ENCODE data around the gene CAPN12. TPM values are rescaled to one million over a fixed set of nuclear protein-coding genes. Genes with fewer than 3 reads are reported as not detected.

Gene CAPN12
- total RNA-seq, 1 experiment from 2014 or later, result not detected

DNA sequence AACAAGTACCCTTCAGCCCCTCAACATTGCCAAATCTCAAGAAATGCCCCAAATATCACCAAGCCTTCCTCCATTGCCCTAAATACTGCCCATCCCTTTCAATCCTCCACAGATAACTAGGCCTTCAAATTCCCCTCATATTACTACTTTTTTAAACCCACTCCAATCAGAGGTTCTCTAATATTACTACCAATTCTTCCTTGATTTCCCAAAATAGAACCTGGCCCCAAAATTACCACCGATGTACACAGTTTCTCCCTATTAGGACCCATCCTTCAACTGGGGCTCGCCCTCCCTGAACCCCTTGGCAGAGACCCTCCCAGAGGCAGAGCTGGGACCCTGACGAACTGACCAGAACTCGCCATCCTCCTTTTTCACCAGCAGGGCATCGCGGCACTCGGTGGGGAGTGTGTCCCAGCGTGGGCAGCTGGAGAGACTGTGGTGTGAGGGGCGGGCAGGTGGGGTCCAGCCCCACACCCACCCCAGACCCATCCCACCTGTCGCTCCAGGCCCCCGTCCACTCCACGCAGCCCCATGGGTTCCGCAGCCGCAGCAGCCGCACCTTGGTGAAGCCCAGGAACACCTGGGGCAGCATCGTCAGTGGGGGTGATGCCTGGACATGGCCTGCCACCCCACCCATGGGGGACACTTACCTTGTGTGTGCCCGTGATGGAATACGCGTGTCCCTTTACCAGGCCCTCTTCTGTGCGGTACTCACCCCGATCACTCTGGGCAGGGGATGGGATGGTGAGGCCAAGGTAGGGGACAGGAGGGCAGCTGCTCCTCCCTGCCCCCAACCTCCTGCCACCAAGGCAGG lies 6.1 kb downstream of the CAPN12 start:
- no peak overlapping the region for H3K27ac Mint-ChIP-seq (ENCODE audit: low read depth, unreplicated experiment)
- BruUV-seq (replicated peaks), result no TSS peak
- H3K4me1 Mint-ChIP-seq (ENCODE audit: insufficient read depth, unreplicated experiment), result peaks cover 10% of the 10 kb centered on the region
- H3K4me3 Mint-ChIP-seq (ENCODE audit: unreplicated experiment), result no peak overlapping the region
- no peaks in the 10 kb centered on the region for H3K27me3 Mint-ChIP-seq (ENCODE audit: insufficient read depth, unreplicated experiment)
- ChIA-PET CTCF (no interaction called here), POLR2A (no interaction called here)
- no peak for DNase-seq (ENCODE audit: unreplicated experiment)
- no peaks in the 10 kb centered on the region for H3K9me3 Mint-ChIP-seq (ENCODE audit: unreplicated experiment)
- peaks cover 18% of the 10 kb centered on the region for H3K36me3 Mint-ChIP-seq (ENCODE audit: insufficient read depth, unreplicated experiment)
- intact Hi-C loops (cut with micrococcal nuclease), result no loop called here
- TF ChIP-seq, protein P1, sequence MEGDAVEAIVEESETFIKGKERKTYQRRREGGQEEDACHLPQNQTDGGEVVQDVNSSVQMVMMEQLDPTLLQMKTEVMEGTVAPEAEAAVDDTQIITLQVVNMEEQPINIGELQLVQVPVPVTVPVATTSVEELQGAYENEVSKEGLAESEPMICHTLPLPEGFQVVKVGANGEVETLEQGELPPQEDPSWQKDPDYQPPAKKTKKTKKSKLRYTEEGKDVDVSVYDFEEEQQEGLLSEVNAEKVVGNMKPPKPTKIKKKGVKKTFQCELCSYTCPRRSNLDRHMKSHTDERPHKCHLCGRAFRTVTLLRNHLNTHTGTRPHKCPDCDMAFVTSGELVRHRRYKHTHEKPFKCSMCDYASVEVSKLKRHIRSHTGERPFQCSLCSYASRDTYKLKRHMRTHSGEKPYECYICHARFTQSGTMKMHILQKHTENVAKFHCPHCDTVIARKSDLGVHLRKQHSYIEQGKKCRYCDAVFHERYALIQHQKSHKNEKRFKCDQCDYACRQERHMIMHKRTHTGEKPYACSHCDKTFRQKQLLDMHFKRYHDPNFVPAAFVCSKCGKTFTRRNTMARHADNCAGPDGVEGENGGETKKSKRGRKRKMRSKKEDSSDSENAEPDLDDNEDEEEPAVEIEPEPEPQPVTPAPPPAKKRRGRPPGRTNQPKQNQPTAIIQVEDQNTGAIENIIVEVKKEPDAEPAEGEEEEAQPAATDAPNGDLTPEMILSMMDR (IDR thresholded peaks at IDR 0.05; ENCODE audit: unreplicated experiment), result no peak

DNA sequence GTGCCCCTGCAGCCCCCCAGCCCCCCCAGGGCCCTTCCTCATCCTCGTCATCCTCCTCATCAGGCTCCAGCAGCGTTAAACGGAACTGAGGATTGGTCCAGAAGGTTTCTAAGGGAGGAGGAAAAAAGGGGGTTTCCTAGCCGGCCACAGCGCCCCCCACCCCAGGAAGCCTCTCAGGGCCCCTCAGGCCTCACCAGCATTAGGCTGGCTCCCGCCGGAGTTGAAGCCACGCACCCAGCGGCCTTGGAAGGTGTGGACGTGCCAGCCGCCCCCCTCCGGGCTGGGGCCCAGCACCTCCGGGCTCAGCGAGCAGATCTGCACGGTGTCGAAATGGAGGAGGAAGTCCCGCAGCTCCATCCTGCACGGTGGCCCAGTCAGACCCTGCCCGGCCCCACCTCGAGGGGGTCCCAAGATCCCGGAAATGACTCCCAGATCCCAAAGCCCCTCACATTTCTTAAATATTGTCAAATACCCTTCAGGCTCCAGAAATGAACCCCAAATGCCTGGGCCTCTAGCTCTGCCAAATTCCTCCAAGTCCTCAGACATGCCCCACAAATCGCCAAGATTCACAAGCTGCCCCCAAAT lies 6.9 kb downstream of the CAPN12 start:
- Mint-ChIP-seq H3K9me3 (ENCODE audit: unreplicated experiment) (no peaks in the 10 kb centered on the region), H3K4me1 (ENCODE audit: insufficient read depth, unreplicated experiment) (peaks cover 18% of the 10 kb centered on the region), H3K27ac (ENCODE audit: low read depth, unreplicated experiment) (no peak overlapping the region), H3K36me3 (ENCODE audit: insufficient read depth, unreplicated experiment) (peaks cover 20% of the 10 kb centered on the region), H3K4me3 (ENCODE audit: unreplicated experiment) (no peak overlapping the region), H3K27me3 (ENCODE audit: insufficient read depth, unreplicated experiment) (no peaks in the 10 kb centered on the region)
- CTCF ChIA-PET, result no interaction called here
- DNase-seq (ENCODE audit: unreplicated experiment), result no peak
- TF ChIP-seq, protein P1 (IDR thresholded peaks at IDR 0.05; ENCODE audit: unreplicated experiment), result no peak
- intact Hi-C loops (cut with micrococcal nuclease), result no loop called here
- no TSS peak for BruUV-seq (replicated peaks)
- POLR2A ChIA-PET, result no interaction called here

DNA sequence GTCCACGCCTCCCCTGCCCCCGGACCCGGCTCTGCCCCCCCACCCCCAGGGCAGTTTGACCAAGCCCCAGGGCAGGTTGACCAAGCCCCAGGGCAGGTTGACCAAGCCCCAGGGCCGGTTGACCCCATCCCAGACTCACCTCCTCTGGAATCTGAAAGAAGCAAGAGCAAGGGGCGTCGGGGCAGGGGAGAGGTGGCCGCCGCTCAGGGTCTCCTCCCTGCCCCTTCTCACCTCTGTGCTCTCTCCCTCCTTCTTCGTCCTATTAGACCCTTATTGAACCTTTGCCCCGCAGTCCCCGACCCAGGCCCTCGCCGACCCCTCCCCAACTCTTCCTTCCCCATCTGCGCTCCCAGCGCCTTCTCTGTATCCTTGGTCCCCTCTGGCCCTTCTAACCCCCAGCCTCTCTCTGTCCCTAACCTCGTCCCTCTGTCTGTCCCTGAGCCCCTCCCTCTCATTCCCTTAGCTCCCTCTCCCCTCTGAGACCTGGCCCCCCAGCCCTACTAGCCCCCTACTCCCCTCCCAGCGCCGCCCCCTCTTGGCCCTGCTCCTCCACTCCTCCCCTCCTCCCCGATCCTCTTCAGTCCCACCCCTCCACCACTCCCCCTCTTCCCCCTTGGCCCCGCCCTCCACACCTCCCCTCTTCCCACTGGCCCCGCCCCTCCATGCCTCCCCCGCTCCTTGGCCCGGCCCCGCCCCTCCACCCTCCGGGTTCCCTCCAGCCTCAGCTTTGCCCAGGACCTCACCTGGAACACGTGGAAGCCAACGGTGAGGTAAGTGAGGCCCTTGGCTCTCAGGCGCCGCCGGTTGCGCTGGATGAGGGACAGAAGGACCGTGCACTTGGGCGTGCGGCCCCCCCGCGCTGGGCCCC lies 7.6 kb downstream of the CAPN12 start:
- Mint-ChIP-seq H3K27me3 (ENCODE audit: insufficient read depth, unreplicated experiment) (no peaks in the 10 kb centered on the region), H3K9me3 (ENCODE audit: unreplicated experiment) (no peaks in the 10 kb centered on the region), H3K27ac (ENCODE audit: low read depth, unreplicated experiment) (no peak overlapping the region), H3K36me3 (ENCODE audit: insufficient read depth, unreplicated experiment) (peaks cover 25% of the 10 kb centered on the region), H3K4me1 (ENCODE audit: insufficient read depth, unreplicated experiment) (peaks cover 25% of the 10 kb centered on the region), H3K4me3 (ENCODE audit: unreplicated experiment) (peak overlapping the region; percentile 30)
- intact Hi-C loops (cut with micrococcal nuclease), result no loop called here
- POLR2A ChIA-PET, result no interaction called here
- no TSS peak for BruUV-seq (replicated peaks)
- TF ChIP-seq, protein P1 (IDR thresholded peaks at IDR 0.05; ENCODE audit: unreplicated experiment), result no peak
- CTCF ChIA-PET, result no interaction called here
- peak; percentile 26 for DNase-seq (ENCODE audit: unreplicated experiment)

DNA sequence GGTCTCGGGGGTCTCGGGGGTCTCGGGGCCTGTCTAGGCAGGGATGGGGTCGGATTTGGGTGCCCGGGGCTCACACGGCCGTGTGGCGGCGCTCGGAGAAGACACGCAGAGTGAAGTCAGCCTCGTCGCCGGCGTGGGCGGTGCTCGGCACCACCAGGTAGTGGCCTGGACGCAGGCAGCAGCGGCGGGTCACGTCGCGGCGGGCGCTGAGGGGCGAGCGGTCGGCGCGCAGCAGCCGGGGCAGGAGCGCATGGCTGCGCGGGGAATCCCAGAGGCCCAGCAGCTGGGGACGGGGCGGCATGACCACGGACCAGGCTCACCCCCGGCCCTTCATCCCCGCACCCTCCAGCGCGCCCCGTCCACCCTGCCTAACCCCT lies 8.2 kb downstream of the CAPN12 start:
- Mint-ChIP-seq H3K27ac (ENCODE audit: low read depth, unreplicated experiment) (no peak overlapping the region), H3K27me3 (ENCODE audit: insufficient read depth, unreplicated experiment) (no peaks in the 10 kb centered on the region), H3K9me3 (ENCODE audit: unreplicated experiment) (no peaks in the 10 kb centered on the region), H3K4me1 (ENCODE audit: insufficient read depth, unreplicated experiment) (peaks cover 27% of the 10 kb centered on the region), H3K4me3 (ENCODE audit: unreplicated experiment) (no peak overlapping the region), H3K36me3 (ENCODE audit: insufficient read depth, unreplicated experiment) (peaks cover 29% of the 10 kb centered on the region)
- intact Hi-C loops (cut with micrococcal nuclease), result no loop called here
- CTCF ChIA-PET, result no interaction called here
- BruUV-seq (replicated peaks), result no TSS peak
- TF ChIP-seq, protein P1 (IDR thresholded peaks at IDR 0.05; ENCODE audit: unreplicated experiment), result no peak
- POLR2A ChIA-PET, result no interaction called here
- no peak for DNase-seq (ENCODE audit: unreplicated experiment)
